ENCODE measurements around the gene GPR148. TPM values are rescaled to one million over a fixed set of nuclear protein-coding genes. Genes with fewer than 3 reads are reported as not detected.

The GPR148 gene
- total RNA-seq, 1 experiment from 2014 or later: not detected

DNA sequence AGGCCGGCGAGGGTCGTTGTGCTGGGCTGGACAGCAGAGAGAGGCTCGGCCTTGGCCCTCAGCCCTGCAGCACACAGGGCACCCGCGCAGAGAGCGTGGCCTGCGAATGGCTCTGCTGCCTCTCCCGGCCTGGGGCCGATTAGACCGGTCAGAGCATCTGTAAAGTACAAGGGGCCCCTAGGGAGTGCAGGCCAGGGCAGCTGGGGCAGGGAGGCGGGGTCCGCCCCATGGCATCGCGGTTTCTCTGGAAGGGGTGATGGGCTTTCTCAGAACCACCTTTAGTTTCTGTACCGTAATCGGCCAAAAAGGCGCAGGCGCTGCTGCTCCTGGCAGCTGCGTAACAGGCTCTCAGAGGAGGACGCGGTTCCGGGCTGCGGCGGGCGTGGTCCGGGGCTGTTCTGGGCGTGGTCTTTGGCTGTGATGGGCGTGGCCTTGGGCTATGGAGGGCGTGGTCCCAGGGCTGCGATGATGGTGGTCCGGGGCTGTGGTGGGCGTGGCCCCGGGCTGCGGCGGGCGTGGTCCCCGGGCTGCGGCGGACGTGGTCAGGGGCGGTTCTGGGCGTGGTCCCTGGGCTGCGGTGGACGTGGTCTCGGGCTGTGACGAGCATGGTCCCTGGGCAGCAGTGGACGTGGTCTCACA, 1.5 kb upstream of the GPR148 start:
- no peak overlapping the region for H2AFZ ChIP-seq (ENCODE audit: low read depth, low read length, poor library complexity, severe bottlenecking)
- H3K9me3 ChIP-seq (ENCODE audit: control insufficient read depth in 1 of 2, insufficient read depth in 1 of 2, low read depth in 1 of 2, low read length in 2 of 2): no peaks in the 10 kb centered on the region
- DNase-seq (ENCODE audit: low read depth, low spot score): peak; percentile 52
- no peaks in the 10 kb centered on the region for H3K36me3 ChIP-seq (ENCODE audit: control insufficient read depth in 1 of 2, insufficient read depth in 2 of 2, low read length in 2 of 2)
- no peaks in the 10 kb centered on the region for H4K20me1 ChIP-seq (ENCODE audit: insufficient read depth)
- H3K27me3 ChIP-seq (ENCODE audit: insufficient read depth, low read length): no peaks in the 10 kb centered on the region; the same call in 1 of the 2 replicates
- no TSS peak for BruUV-seq (replicated peaks)
- H3K4me1 ChIP-seq (ENCODE audit: control insufficient read depth in 1 of 2, insufficient read depth in 2 of 2, low read length in 2 of 2): peaks cover 0 to 7% of the 10 kb centered on the region in 2 experiments; a peak in 2 of 4 replicates
- peak overlapping the region; percentile 70 for H3K4me2 ChIP-seq (ENCODE audit: low read length)
- peak overlapping the region; percentile 27; the same call in 1 of the 2 replicates for H3K27ac ChIP-seq (ENCODE audit: low read depth, low read length)
- peak overlapping the region; percentile 46 for H3K9ac ChIP-seq (ENCODE audit: low read length)
- RAD21 ChIA-PET (ENCODE audit: low non-redundant PET in 1 of 2, low total read pairs in 2 of 2, uncharacterized antibody in 2 of 2, unreplicated experiment in 2 of 2): no interaction called here
- TF ChIP-seq EGR1 (IDR thresholded peaks at IDR 0.05; ENCODE audit: low read depth) (no peak), SP1 (IDR thresholded peaks at IDR 0.05; ENCODE audit: low read depth) (0 out of 2 replicates have a peak, but pooled peaks have one; percentile 15), TCF7L2 (IDR thresholded peaks at IDR 0.05; ENCODE audit: borderline replicate concordance, extremely low read depth, insufficient read depth, insufficient read length) (no peak), ZBTB33 (IDR thresholded peaks at IDR 0.05; ENCODE audit: extremely low read depth, insufficient replicate concordance, low read length) (no peak), SIN3A (IDR thresholded peaks at IDR 0.05; ENCODE audit: low read depth) (no peak), JUND (IDR thresholded peaks at IDR 0.05) (no peak), CEBPB (IDR thresholded peaks at IDR 0.05; ENCODE audit: low read depth) (no peak), CBX3 (IDR thresholded peaks at IDR 0.05; ENCODE audit: low read depth) (no peak), ATF3 (IDR thresholded peaks at IDR 0.05) (no peak), FOSL1 (IDR thresholded peaks at IDR 0.05; ENCODE audit: low read depth) (no peak), POLR2AphosphoS5 (IDR thresholded peaks at IDR 0.05; ENCODE audit: low read depth, low read length) (peak; percentile 71), MAX (IDR thresholded peaks at IDR 0.05) (no peak), ZFX (IDR thresholded peaks at IDR 0.05) (peak; percentile 54), EZH2phosphoT487 (IDR thresholded peaks at IDR 0.05; ENCODE audit: borderline replicate concordance) (no peak), RAD21 (IDR thresholded peaks at IDR 0.05; ENCODE audit: low read depth) (no peak), REST (IDR thresholded peaks at IDR 0.05; ENCODE audit: low read depth) (no peak), CTCF (IDR thresholded peaks at IDR 0.05 in 2 of 3, conservative IDR thresholded peaks at IDR 0.05 in 1 of 3; ENCODE audit: borderline replicate concordance in 1 of 3, insufficient read depth in 1 of 3, low read depth in 2 of 3, low read length in 2 of 3) (no peak)
- POLR2A ChIA-PET: no interaction called here
- H3K9me2 ChIP-seq (ENCODE audit: insufficient read depth): no peaks in the 10 kb centered on the region
- H3K79me2 ChIP-seq (ENCODE audit: insufficient read depth, low read length): no peaks in the 10 kb centered on the region
- H3K4me3 ChIP-seq (replicated peaks in 1 of 2; ENCODE audit: low read depth in 1 of 2, low read length in 2 of 2): peak overlapping the region; percentile 48 to 53
- CTCF ChIA-PET: no interaction called here
- intact Hi-C loops (cut with micrococcal nuclease): no loop called here
- ATAC-seq: peak; percentile 96

Measured in HCT116 (cell line).